ENCODE results near the gene BDH1.

BDH1 gene

GRCh38 chr3:197504641-197505121 is 51.1 kb downstream of the BDH1 start:
- DNase-seq: no peak

- DNase-seq: no peak
Observed at GRCh38 chr3:197504229-197504628, 51.5 kb downstream of the BDH1 start.

- DNase-seq: no peak
Observed at GRCh38 chr3:197503652-197504051, 52.1 kb downstream of the BDH1 start.

GRCh38 chr3:197501879-197502620 is 53.7 kb downstream of the BDH1 start:
- no peak for DNase-seq

- DNase-seq: no peak
Observed at GRCh38 chr3:197501496-197501878, 54.3 kb downstream of the BDH1 start.

- no peak for DNase-seq
Observed at GRCh38 chr3:197500812-197501211, 55.0 kb downstream of the BDH1 start.

GRCh38 chr3:197499427-197499826 is 56.3 kb downstream of the BDH1 start:
- DNase-seq: no peak

- no peak for DNase-seq
Observed at GRCh38 chr3:197498499-197499241, 57.1 kb downstream of the BDH1 start.

GRCh38 chr3:197496746-197497125 is 59.0 kb downstream of the BDH1 start:
- DNase-seq: no peak

- no peak for DNase-seq
Observed at GRCh38 chr3:197495999-197496745, 59.6 kb downstream of the BDH1 start.

GRCh38 chr3:197495499-197495898 is 60.3 kb downstream of the BDH1 start:
- no peak for DNase-seq

GRCh38 chr3:197495059-197495455 is 60.7 kb downstream of the BDH1 start:
- no peak for DNase-seq

GRCh38 chr3:197494366-197495058 is 61.3 kb downstream of the BDH1 start:
- no peak for DNase-seq

- DNase-seq: no peak
Observed at GRCh38 chr3:197493049-197493448, 62.7 kb downstream of the BDH1 start.

- no peak for DNase-seq
Observed at GRCh38 chr3:197491923-197492664, 63.7 kb downstream of the BDH1 start.

GRCh38 chr3:197491478-197491877 is 64.3 kb downstream of the BDH1 start:
- DNase-seq: no peak

- DNase-seq: no peak
Observed at GRCh38 chr3:197490098-197491058, 65.4 kb downstream of the BDH1 start.

GRCh38 chr3:197487911-197488391 is 67.8 kb downstream of the BDH1 start:
- DNase-seq: no peak

GRCh38 chr3:197486861-197487260 is 68.9 kb downstream of the BDH1 start:
- no peak for DNase-seq

GRCh38 chr3:197485143-197485542 is 70.6 kb downstream of the BDH1 start:
- no peak for DNase-seq

Data from NCI-H2081 treated with DMSO at 0.1 percent for 48 hours (cell line).